Fibroblast of lung (primary cell): ENCODE results near the gene ATRX. TPM values are rescaled to one million over a fixed set of nuclear protein-coding genes. Genes with fewer than 3 reads are reported as not detected.

ENCODE experiments used
- DNase-seq, 2 donors: peaks; one replicate each; pipeline versions ENCODE4 v3.0.0 to v3.0.0-alpha.2; 2010; ENCODE audit warnings: low read depth in 2 of 2
- H2AFZ ChIP-seq: 2 replicates; pipeline ENCODE4 v1.5.1; 2012; ENCODE audit warnings: low read length, control low read depth, inconsistent platforms
- H3K27ac ChIP-seq: 2 replicates; pipeline ENCODE4 v1.5.1; 2011; ENCODE audit warnings: low read length, control low read depth; ENCODE audit not compliant: insufficient read depth
- H3K27me3 ChIP-seq: 2 replicates; pipeline ENCODE4 v1.5.1; 2011; ENCODE audit warnings: mild to moderate bottlenecking, low read length; ENCODE audit not compliant: control insufficient read depth, insufficient read depth
- H3K36me3 ChIP-seq: 2 replicates; pipeline ENCODE4 v1.5.1; 2011; ENCODE audit warnings: low read length; ENCODE audit not compliant: control insufficient read depth, insufficient read depth
- H3K4me1 ChIP-seq: 2 replicates; pipeline ENCODE4 v1.5.1; 2011; ENCODE audit warnings: low read length; ENCODE audit not compliant: control insufficient read depth, insufficient read depth; ENCODE audit errors: extremely low read depth
- H3K4me2 ChIP-seq: 2 replicates; pipeline ENCODE4 v1.5.1; 2011; ENCODE audit warnings: low read length, control low read depth; ENCODE audit not compliant: insufficient read depth; ENCODE audit errors: extremely low read depth
- H3K4me3 ChIP-seq, 4 experiments: fragments of 200-600 bp in 1 of 4; sonication (generic) in 1 of 4; replicated peaks in 1 of 4; 2 replicates each; pipeline ENCODE4 v1.5.1; 2011 to 2016; ENCODE audit warnings: low read length in 4 of 4, low read depth in 3 of 4, mild to moderate bottlenecking in 3 of 4, control low read depth in 2 of 4, inconsistent platforms in 1 of 4, mixed read lengths in 1 of 4; ENCODE audit not compliant: insufficient read depth in 1 of 4; ENCODE audit errors: control extremely low read depth in 1 of 4
- H3K79me2 ChIP-seq: 2 replicates; pipeline ENCODE4 v1.5.1; 2012; ENCODE audit warnings: mild to moderate bottlenecking, low read length, inconsistent platforms; ENCODE audit not compliant: control insufficient read depth, insufficient read depth
- H3K9ac ChIP-seq: 2 replicates; pipeline ENCODE4 v1.5.1; 2011; ENCODE audit warnings: mild to moderate bottlenecking, low read length, control low read depth; ENCODE audit not compliant: insufficient read depth
- H3K9me3 ChIP-seq: 2 replicates; pipeline ENCODE4 v1.5.1; 2012; ENCODE audit warnings: low read depth, low read length; ENCODE audit not compliant: control insufficient read depth, insufficient read depth
- H4K20me1 ChIP-seq: 2 replicates; pipeline ENCODE4 v1.5.1; 2011; ENCODE audit warnings: low read length; ENCODE audit not compliant: control insufficient read depth, insufficient read depth; ENCODE audit errors: extremely low read depth
- EZH2 ChIP-seq: IDR thresholded peaks from 2 replicates; pipeline ENCODE4 v1.5.1; 2012; ENCODE audit warnings: low read length, control low read depth, mild to moderate bottlenecking; ENCODE audit errors: missing control alignments
- polyA plus RNA-seq, 2 donors: library from polyadenylated mRNA; depleted of rRNA in 1 of 2; stranded (reverse) in 1 of 2; unstranded in 1 of 2; fragments of >200 nt; gene quantifications; 2 replicates each; pipeline ENCODE4 v1.2.1, GENCODE V29; 2011 to 2012; ENCODE audit warnings: missing spikeins in 1 of 2
- total RNA-seq: library from RNA; depleted of rRNA; stranded (reverse); fragments of >200 nt; gene quantifications from 2 replicates; pipeline ENCODE4 v1.2.1, GENCODE V29; 2014
- TF ChIP-seq, protein P1 (sequence below), 2 donors: IDR thresholded peaks in 1 of 2; conservative IDR thresholded peaks in 1 of 2; 1 replicate in 1 of 2; 2 replicates in 1 of 2; pipeline ENCODE4 v1.5.1; 2011 to 2012; ENCODE audit warnings: low read length in 2 of 2, control low read depth in 1 of 2, inconsistent platforms in 1 of 2, low read depth in 1 of 2, mild to moderate bottlenecking in 1 of 2

The ATRX gene
- total and polyA plus RNA-seq, 2 donors (not counting 1 experiment from before 2014, with no cell fraction given): 52.6 to 100 TPM

DNA sequence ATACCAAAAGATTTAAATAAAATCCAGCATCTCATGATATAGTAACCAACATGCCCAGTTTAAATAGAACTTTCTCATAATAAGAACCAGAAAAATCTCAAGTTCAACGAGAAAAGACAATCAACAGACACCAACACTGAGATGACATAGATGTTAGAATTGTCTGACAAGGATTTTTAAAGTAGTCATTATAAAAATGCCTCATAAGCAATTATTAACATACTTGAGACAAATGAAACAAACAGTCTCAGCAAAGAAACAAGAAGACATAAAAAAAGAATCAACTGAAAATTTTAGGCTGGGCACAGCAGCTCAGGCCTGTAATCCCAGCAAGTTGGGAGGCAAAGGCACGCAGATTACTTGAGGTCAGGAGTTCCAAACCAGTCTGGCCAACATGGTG lies 220.7 kb downstream of the ATRX start:
- Histone ChIP-seq H3K9me3 (no peaks in the 10 kb centered on the region), H3K4me3 (no peak overlapping the region), H4K20me1 (no peaks in the 10 kb centered on the region), H3K9ac (no peak overlapping the region), H3K79me2 (no peaks in the 10 kb centered on the region), H3K4me1 (no peaks in the 10 kb centered on the region), H3K4me2 (no peak overlapping the region), H3K27ac (no peak overlapping the region), H3K27me3 (no peaks in the 10 kb centered on the region), H3K36me3 (no peaks in the 10 kb centered on the region), H2AFZ (no peak overlapping the region)
- TF ChIP-seq EZH2: no peak
- TF ChIP-seq, protein P1, sequence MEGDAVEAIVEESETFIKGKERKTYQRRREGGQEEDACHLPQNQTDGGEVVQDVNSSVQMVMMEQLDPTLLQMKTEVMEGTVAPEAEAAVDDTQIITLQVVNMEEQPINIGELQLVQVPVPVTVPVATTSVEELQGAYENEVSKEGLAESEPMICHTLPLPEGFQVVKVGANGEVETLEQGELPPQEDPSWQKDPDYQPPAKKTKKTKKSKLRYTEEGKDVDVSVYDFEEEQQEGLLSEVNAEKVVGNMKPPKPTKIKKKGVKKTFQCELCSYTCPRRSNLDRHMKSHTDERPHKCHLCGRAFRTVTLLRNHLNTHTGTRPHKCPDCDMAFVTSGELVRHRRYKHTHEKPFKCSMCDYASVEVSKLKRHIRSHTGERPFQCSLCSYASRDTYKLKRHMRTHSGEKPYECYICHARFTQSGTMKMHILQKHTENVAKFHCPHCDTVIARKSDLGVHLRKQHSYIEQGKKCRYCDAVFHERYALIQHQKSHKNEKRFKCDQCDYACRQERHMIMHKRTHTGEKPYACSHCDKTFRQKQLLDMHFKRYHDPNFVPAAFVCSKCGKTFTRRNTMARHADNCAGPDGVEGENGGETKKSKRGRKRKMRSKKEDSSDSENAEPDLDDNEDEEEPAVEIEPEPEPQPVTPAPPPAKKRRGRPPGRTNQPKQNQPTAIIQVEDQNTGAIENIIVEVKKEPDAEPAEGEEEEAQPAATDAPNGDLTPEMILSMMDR (conservative IDR thresholded peaks at IDR 0.05 in 1 of 2, IDR thresholded peaks at IDR 0.05 in 1 of 2; ENCODE audit: low read depth in 1 of 2, low read length in 2 of 2): no peak
- no peak for DNase-seq

DNA sequence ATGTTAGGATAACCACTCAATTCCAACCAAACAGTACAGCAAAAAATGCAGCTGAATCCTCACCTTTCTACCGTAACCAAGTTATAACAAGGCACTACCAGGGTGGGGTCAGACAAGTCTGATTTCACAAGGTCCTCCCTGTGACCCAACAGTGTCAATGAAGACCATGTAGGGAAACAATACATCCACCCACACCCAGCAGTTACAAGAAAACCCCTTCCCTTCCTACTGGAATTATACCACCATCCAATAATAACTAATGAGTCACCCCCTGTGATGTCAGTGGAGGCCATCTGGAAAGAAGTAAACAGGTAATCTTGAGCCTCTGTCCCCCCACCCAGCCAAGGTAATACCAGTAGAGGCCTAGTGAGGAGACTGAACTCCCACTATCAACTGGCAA lies 221.2 kb downstream of the ATRX start:
- H4K20me1 ChIP-seq: no peaks in the 10 kb centered on the region
- DNase-seq: peak; percentile 18 to 44
- TF ChIP-seq, protein P1 (conservative IDR thresholded peaks at IDR 0.05 in 1 of 2, IDR thresholded peaks at IDR 0.05 in 1 of 2; ENCODE audit: low read depth in 1 of 2, low read length in 2 of 2): no peak
- TF ChIP-seq EZH2: no peak
- H3K4me3 ChIP-seq: no peak overlapping the region
- no peaks in the 10 kb centered on the region for H3K79me2 ChIP-seq
- no peaks in the 10 kb centered on the region for H3K36me3 ChIP-seq
- H3K9me3 ChIP-seq: no peaks in the 10 kb centered on the region
- no peak overlapping the region for H3K9ac ChIP-seq
- H3K4me1 ChIP-seq: no peaks in the 10 kb centered on the region
- H2AFZ ChIP-seq: no peak overlapping the region
- H3K27ac ChIP-seq: no peak overlapping the region
- H3K4me2 ChIP-seq: no peak overlapping the region
- no peaks in the 10 kb centered on the region for H3K27me3 ChIP-seq

DNA sequence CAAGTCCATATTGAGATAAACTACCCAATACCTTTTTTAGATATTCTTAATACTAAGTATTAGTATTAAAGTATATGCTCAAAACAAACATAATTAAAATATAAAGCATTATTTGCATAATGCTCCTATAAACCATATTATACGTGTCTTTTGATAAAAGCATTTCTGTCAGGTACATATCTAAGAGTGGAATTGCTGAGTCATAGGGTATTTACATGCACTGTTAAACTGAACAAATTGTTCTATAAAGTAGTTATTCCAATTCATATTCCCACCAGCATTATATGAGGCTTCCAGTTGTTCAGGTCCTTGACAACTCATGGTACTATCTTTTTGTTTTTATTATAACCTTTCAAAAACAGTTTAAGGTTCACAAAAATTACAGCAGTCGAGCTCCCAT lies 224.6 kb downstream of the ATRX start:
- Histone ChIP-seq H3K79me2 (no peaks in the 10 kb centered on the region), H3K36me3 (no peaks in the 10 kb centered on the region), H3K4me2 (no peak overlapping the region), H3K27me3 (no peaks in the 10 kb centered on the region), H2AFZ (no peak overlapping the region), H3K4me3 (no peak overlapping the region), H3K27ac (no peak overlapping the region), H4K20me1 (no peaks in the 10 kb centered on the region), H3K9ac (no peak overlapping the region), H3K9me3 (no peaks in the 10 kb centered on the region), H3K4me1 (no peaks in the 10 kb centered on the region)
- TF ChIP-seq EZH2: no peak
- TF ChIP-seq, protein P1 (conservative IDR thresholded peaks at IDR 0.05 in 1 of 2, IDR thresholded peaks at IDR 0.05 in 1 of 2; ENCODE audit: low read depth in 1 of 2, low read length in 2 of 2): no peak
- no peak for DNase-seq
